OCI-LY1 (cell line): ENCODE results near the gene HMX1.

Experiments
- H2AFZ ChIP-seq: fragments of 200-600 bp; sonication (generic), shearing (Covaris generic); 2 replicates; pipeline ENCODE4 v1.6.0; 2014; ENCODE audit warnings: antibody characterized with exemption, mild to moderate bottlenecking, low read length
- H3F3A ChIP-seq: fragments of 200-600 bp; sonication (generic), shearing (Covaris generic); 2 replicates; pipeline ENCODE4 v1.6.0; 2014; ENCODE audit warnings: mild to moderate bottlenecking, antibody characterized with exemption, low read length, moderate library complexity; ENCODE audit not compliant: insufficient read depth
- H3K27ac ChIP-seq: fragments of 200-600 bp; sonication (generic); 2 replicates; pipeline ENCODE4 v1.5.1; 2014; ENCODE audit warnings: low read length, mixed run types, mild to moderate bottlenecking, low read depth; ENCODE audit not compliant: poor library complexity, severe bottlenecking
- H3K27me3 ChIP-seq: fragments of 200-600 bp; sonication (generic); 2 replicates; pipeline ENCODE4 v1.6.0; 2014; ENCODE audit warnings: antibody characterized with exemption, mild to moderate bottlenecking, low read length, moderate library complexity; ENCODE audit not compliant: insufficient read depth
- H3K36me3 ChIP-seq: fragments of 200-600 bp; sonication (generic); 2 replicates; pipeline ENCODE4 v1.6.1; 2014; ENCODE audit warnings: mild to moderate bottlenecking, antibody characterized with exemption, low read length, moderate library complexity, mixed read lengths; ENCODE audit not compliant: insufficient read depth
- H3K4me1 ChIP-seq: fragments of 200-600 bp; sonication (generic); 2 replicates; pipeline ENCODE4 v1.5.1; 2014; ENCODE audit warnings: mild to moderate bottlenecking, low read length, moderate library complexity; ENCODE audit not compliant: insufficient read depth, severe bottlenecking
- H3K4me2 ChIP-seq: fragments of 200-600 bp; sonication (generic), shearing (Covaris generic); 2 replicates; pipeline ENCODE4 v1.6.1; 2014; ENCODE audit warnings: low read length
- H3K4me3 ChIP-seq: fragments of 200-600 bp; sonication (generic); 2 replicates; pipeline ENCODE4 v1.5.1; 2014; ENCODE audit warnings: low read length, low read depth, mild to moderate bottlenecking, mixed read lengths; ENCODE audit not compliant: poor library complexity, severe bottlenecking
- H3K79me2 ChIP-seq: fragments of 200-600 bp; shearing (Covaris generic); 2 replicates; pipeline ENCODE4 v1.6.1; 2016; ENCODE audit warnings: mixed run types, low read length, mixed read lengths; ENCODE audit not compliant: insufficient read depth
- H3K9ac ChIP-seq: fragments of 200-600 bp; sonication (generic), shearing (Covaris generic); 2 replicates; pipeline ENCODE4 v1.6.1; 2014; ENCODE audit warnings: mild to moderate bottlenecking, low read length, mixed read lengths
- H3K9me2 ChIP-seq: fragments of 200-600 bp; sonication (generic), shearing (Covaris generic); 2 replicates; pipeline ENCODE4 v1.6.1; 2014; ENCODE audit warnings: low read depth, mild to moderate bottlenecking, low read length, mixed read lengths
- H3K9me3 ChIP-seq: fragments of 200-600 bp; shearing (Covaris generic); 2 replicates; pipeline ENCODE4 v1.6.1; 2014; ENCODE audit warnings: low read length, mixed read lengths
- H4K20me1 ChIP-seq: fragments of 200-600 bp; sonication (generic), shearing (Covaris generic); 2 replicates; pipeline ENCODE4 v1.6.0; 2016; ENCODE audit warnings: mild to moderate bottlenecking, low read length; ENCODE audit not compliant: insufficient read depth
- EZH2 ChIP-seq: fragments of 200-600 bp; sonication (generic), shearing (Covaris generic); IDR thresholded peaks from 2 replicates; pipeline ENCODE4 v1.8.0; 2017; ENCODE audit warnings: borderline replicate concordance, mixed run types, mild to moderate bottlenecking, antibody characterized with exemption, low read length, moderate library complexity, mixed read lengths
- TF ChIP-seq, protein P1 (sequence below): fragments of 200-600 bp; sonication (generic), shearing (Covaris generic); IDR thresholded peaks from 2 replicates; pipeline ENCODE4 v1.5.1; 2017; ENCODE audit warnings: mild to moderate bottlenecking, antibody characterized with exemption, low read length, moderate library complexity, mixed read lengths

The HMX1 gene

DNA sequence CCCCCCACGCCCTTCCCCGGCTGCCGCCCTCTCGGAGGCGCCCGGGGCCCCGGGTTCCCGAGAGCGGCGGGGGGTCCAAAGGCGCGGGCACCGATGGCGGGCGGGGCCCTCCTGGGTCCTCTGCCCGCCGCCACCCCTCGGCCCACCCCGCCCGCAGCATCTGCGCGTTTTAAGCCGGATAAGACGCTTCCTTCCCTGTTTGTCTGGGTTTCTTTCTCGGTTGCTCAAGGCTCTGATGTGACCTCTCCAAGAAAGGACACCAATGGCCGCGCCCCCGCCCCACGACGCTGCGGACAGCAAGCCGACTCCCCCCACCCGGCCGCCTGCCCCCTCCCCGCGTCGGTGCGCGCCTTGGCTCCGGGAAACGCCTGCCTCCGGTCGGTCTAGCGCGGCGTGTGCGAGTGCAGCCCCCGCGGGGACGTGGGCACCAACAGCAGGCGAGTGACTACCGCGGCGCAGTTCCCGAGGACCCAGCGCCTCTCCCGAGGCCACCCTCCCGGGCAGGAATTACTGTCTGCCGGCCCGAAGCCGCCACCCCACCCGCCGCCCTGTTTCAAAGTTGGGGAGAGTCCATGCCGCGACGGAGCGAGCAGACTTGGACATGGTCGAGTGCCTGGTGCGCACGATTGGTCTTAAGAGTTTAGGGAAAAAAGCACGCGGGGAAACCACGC is 21.1 kb upstream of the HMX1 start:
- Histone ChIP-seq H3K27ac (no peak overlapping the region), H3K36me3 (no peaks in the 10 kb centered on the region), H3K4me1 (no peaks in the 10 kb centered on the region), H3F3A (no peaks in the 10 kb centered on the region), H3K9me2 (no peaks in the 10 kb centered on the region), H3K27me3 (no peaks in the 10 kb centered on the region), H2AFZ (no peak overlapping the region), H4K20me1 (no peaks in the 10 kb centered on the region), H3K79me2 (no peaks in the 10 kb centered on the region), H3K9me3 (no peaks in the 10 kb centered on the region), H3K4me3 (no peak overlapping the region), H3K9ac (no peak overlapping the region), H3K4me2 (no peak overlapping the region)
- TF ChIP-seq EZH2, result no peak
- TF ChIP-seq, protein P1, sequence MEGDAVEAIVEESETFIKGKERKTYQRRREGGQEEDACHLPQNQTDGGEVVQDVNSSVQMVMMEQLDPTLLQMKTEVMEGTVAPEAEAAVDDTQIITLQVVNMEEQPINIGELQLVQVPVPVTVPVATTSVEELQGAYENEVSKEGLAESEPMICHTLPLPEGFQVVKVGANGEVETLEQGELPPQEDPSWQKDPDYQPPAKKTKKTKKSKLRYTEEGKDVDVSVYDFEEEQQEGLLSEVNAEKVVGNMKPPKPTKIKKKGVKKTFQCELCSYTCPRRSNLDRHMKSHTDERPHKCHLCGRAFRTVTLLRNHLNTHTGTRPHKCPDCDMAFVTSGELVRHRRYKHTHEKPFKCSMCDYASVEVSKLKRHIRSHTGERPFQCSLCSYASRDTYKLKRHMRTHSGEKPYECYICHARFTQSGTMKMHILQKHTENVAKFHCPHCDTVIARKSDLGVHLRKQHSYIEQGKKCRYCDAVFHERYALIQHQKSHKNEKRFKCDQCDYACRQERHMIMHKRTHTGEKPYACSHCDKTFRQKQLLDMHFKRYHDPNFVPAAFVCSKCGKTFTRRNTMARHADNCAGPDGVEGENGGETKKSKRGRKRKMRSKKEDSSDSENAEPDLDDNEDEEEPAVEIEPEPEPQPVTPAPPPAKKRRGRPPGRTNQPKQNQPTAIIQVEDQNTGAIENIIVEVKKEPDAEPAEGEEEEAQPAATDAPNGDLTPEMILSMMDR, result no peak

DNA sequence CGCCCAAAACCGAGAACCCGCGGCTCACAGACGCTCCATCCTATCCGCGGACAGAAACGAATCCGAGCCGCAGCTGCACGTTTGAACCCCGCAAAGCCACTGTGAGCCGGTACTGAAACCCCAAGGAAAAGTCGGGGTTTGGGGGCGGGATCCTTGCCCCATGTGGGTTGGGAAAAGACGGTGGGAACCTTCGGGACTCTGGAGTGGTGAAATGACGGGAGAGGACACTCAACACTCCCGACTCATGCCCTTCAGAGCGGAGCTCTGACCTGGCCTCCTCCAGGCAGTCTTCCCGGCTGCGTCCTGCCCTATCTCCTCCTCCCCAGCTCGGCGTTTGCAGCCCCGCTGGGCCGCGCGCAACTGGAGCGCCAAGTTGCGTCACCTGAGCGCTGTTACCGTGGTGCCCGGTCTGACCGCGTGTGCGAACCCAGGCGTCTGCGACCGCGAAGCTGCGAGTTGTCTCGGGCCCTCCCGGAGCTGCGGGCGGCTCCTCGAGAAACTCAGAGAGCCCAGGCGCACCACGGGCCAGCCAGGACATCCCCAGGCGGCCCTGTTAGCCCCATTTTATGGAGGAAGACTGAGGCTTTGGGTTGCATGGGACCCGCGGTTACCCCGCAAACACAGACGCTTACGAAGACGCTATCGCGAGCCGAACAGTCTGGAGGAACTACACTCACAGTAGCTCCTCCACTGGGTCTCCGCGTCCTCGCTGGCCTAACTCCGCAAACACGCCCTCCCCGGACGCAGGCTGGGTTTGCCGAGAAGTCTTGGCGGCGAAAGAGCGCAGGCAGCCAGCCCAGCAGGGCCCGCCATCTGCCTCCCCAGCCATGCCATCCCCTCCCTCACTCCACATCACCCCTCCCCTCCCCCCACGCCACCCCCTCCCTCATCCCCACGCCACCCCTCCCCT is 20.3 kb upstream of the HMX1 start:
- Histone ChIP-seq H3K9me3 (no peaks in the 10 kb centered on the region), H3F3A (no peaks in the 10 kb centered on the region), H3K36me3 (no peaks in the 10 kb centered on the region), H4K20me1 (no peaks in the 10 kb centered on the region), H2AFZ (no peak overlapping the region), H3K4me2 (no peak overlapping the region), H3K27me3 (no peaks in the 10 kb centered on the region), H3K4me3 (no peak overlapping the region), H3K27ac (no peak overlapping the region), H3K79me2 (no peaks in the 10 kb centered on the region), H3K9me2 (no peaks in the 10 kb centered on the region), H3K4me1 (no peaks in the 10 kb centered on the region), H3K9ac (no peak overlapping the region)
- TF ChIP-seq, protein P1, result no peak
- no peak for TF ChIP-seq EZH2

DNA sequence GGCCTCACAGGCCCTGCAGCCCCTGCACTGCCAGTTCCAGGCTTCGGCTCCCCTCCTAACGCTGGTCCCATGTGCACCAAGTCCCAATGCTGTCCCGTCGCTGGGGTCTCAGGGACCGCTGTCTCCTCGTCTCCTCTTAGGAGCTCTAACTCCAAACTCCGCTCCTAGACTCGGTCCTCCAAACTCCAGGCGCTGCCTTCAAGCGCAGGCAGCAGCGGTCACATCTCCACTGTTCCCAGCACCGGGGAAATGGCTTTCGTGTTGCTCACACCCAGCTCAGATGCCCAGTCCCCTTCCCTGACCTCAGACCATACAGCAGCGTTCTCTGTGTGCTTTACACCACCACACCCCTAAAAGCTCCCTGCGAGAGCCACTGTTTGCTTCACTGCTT is 19.6 kb upstream of the HMX1 start:
- Histone ChIP-seq H3K4me2 (no peak overlapping the region), H3F3A (no peaks in the 10 kb centered on the region), H3K36me3 (no peaks in the 10 kb centered on the region), H3K4me3 (no peak overlapping the region), H4K20me1 (no peaks in the 10 kb centered on the region), H3K9me3 (no peaks in the 10 kb centered on the region), H3K27me3 (no peaks in the 10 kb centered on the region), H3K27ac (no peak overlapping the region), H3K79me2 (no peaks in the 10 kb centered on the region), H3K4me1 (no peaks in the 10 kb centered on the region), H2AFZ (no peak overlapping the region), H3K9me2 (no peaks in the 10 kb centered on the region), H3K9ac (no peak overlapping the region)
- TF ChIP-seq EZH2, result no peak
- TF ChIP-seq, protein P1, result no peak
